Islet precursor cell (in vitro differentiated cells): ENCODE data around the gene MYMX.
A peak's percentile ranks its signal among the peaks of the same experiment; 100 is the strongest.
"Not testable (repeated sequence)": the region's sequence is repeated elsewhere in the genome, so short reads cannot be mapped to it uniquely, and the experiment has no call there.

Experiments used
- DNase-seq: peaks from one replicate; pipeline ENCODE4 v3.0.0-alpha.2; 2018

The MYMX gene

GRCh38 chr6:44216677-44217331 lies at the start of gene MYMX:
MYMX (plus strand) TSS chr6:44216926; CDS start chr6:44217472, 546 bp downstream.
- no peak for DNase-seq

- no peak for DNase-seq
Measured at GRCh38 chr6:44167567-44167966, 49.2 kb upstream of the MYMX start.

- DNase-seq = no peak
Measured at GRCh38 chr6:44169154-44169553, 47.6 kb upstream of the MYMX start.

GRCh38 chr6:44169886-44170570 lies 46.7 kb upstream of the MYMX start:
- no peak for DNase-seq

- DNase-seq = no peak
Measured at GRCh38 chr6:44171899-44172546, 44.7 kb upstream of the MYMX start.

- peak; percentile 90 for DNase-seq
Measured at GRCh38 chr6:44172731-44173500, 43.8 kb upstream of the MYMX start.

- peak; percentile 50 for DNase-seq
Measured at GRCh38 chr6:44176130-44176761, 40.5 kb upstream of the MYMX start.

GRCh38 chr6:44176762-44177509 lies 39.8 kb upstream of the MYMX start:
- peak; percentile 53 for DNase-seq

GRCh38 chr6:44177691-44178423 lies 38.9 kb upstream of the MYMX start:
- peak; percentile 90 for DNase-seq

GRCh38 chr6:44178424-44179071 lies 38.2 kb upstream of the MYMX start:
- DNase-seq = no peak

GRCh38 chr6:44179072-44179536 lies 37.6 kb upstream of the MYMX start:
- DNase-seq = peak; percentile 50

GRCh38 chr6:44179648-44180047 lies 37.1 kb upstream of the MYMX start:
- DNase-seq = peak; percentile 43

- no peak for DNase-seq
Measured at GRCh38 chr6:44180406-44180805, 36.3 kb upstream of the MYMX start.

- no peak for DNase-seq
Measured at GRCh38 chr6:44180886-44181285, 35.8 kb upstream of the MYMX start.

- not testable (repeated sequence) for DNase-seq
Measured at GRCh38 chr6:44181784-44182183, 34.9 kb upstream of the MYMX start.

GRCh38 chr6:44182911-44183390 lies 33.8 kb upstream of the MYMX start:
- no peak for DNase-seq

- DNase-seq = no peak
Measured at GRCh38 chr6:44183783-44184182, 32.9 kb upstream of the MYMX start.

GRCh38 chr6:44185356-44185755 lies 31.4 kb upstream of the MYMX start:
- DNase-seq = not testable (repeated sequence)

GRCh38 chr6:44185953-44186634 lies 30.6 kb upstream of the MYMX start:
- DNase-seq = no peak

- no peak for DNase-seq
Measured at GRCh38 chr6:44186635-44187025, 30.1 kb upstream of the MYMX start.
